Jurkat, Clone E6-1 (cell line): ENCODE data around the gene CHCHD3.

ENCODE experiments used
- DNase-seq: peaks from one replicate; pipeline ENCODE4 v3.0.0-alpha.2; 2011; ENCODE audit warnings: low read depth, low spot score
- H3K4me3 ChIP-seq: 2 replicates; pipeline ENCODE4 v1.5.1; 2011; ENCODE audit warnings: mild to moderate bottlenecking, low read length, control low read depth, moderate library complexity

CHCHD3 gene

DNA sequence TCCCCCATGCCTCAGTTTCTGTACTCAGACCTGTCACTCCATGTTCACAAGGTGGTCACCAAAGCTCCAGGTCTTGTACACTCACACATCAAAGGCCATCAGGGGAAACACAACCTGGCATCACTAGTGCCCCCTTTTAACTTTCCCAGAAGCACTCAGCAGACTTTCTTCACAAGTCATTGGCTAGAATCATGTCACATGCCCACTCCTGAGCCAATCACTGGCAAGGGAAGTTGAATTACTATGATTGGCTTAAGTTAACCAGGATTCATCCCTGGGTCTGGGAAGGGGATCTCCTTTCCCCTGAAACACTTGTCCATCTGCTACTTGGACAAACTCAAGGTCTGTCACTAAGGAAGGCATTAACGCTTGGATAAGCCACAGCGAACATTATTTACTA is 311.8 kb downstream of the CHCHD3 start:
- no peak for DNase-seq
- H3K4me3 ChIP-seq, result no peak overlapping the region

DNA sequence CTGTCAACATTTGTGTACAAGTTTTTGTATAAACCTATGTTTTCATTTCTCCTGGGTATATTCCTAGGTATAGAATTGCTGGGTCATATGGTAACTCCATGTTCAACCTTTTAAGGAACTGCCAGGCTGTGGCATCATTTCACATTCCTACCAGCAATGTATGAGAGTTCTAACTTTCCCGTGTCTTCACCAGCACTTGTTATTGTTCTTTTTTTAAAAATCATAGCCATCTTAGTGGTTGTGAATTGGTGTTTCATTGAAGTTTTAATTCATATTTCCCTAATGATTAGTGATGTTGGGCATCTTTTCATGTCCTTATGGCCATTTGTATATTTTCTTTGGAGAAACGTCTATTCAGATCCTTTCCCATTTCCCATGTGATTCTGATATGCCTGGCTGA is 312.6 kb downstream of the CHCHD3 start:
- no peak for DNase-seq
- H3K4me3 ChIP-seq, result no peak overlapping the region

DNA sequence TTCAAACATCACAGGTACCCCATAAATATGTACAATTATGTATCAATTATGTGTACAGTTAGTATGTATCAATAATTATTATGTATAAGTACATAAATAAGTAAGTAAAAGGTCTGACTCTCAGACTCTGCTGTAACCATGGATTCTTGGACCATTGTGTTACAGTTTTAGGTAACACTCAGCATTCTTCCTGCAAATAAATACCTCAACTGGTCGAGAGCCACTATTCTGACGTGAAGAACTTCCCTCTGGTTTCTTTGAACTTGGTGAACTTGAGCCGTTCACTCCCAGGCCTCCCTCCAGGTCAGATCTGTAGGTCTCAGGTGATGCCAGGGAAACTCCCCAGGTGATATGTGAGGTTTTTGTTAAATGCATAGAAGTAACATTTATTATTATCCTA is 313.8 kb downstream of the CHCHD3 start:
- H3K4me3 ChIP-seq, result no peak overlapping the region
- no peak for DNase-seq

DNA sequence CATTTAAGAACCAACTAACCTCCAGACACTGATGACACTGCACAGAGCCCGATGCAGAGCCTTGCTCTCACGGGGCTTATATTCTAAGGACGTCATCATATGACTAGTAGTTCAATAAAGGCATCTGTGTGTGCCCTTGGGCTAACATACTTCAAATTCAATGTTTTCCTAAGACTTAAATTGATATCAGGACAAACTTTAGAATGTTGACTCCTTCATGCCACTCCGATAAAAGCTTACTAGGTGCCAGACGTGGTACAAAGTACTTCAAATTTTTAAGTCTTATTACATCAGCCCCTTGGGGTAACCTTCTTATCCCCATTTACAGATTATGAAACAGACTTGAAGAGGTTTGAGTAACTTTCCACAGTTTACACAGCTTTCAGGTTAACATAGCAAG is 314.5 kb downstream of the CHCHD3 start:
- H3K4me3 ChIP-seq, result no peak overlapping the region
- no peak for DNase-seq

DNA sequence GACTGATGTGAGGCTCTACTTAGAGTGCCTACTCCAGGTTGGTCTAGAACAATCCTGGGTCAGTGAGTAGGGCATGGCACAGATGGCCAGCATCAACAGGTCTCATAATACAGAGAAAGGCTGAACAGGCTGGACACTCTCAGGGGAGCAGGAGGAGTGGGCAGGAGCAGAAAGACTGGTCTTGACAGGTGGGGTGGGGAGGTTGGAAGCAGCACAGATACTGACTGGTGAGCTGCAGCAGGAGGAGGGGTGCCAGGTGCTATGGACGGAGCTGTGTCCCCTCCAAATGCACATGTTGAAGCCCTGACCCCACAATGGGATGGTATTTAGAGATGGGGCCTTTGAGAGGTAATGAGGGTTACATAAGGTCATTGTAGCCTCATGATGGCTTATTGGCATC is 315.2 kb downstream of the CHCHD3 start:
- no peak overlapping the region for H3K4me3 ChIP-seq
- no peak for DNase-seq

DNA sequence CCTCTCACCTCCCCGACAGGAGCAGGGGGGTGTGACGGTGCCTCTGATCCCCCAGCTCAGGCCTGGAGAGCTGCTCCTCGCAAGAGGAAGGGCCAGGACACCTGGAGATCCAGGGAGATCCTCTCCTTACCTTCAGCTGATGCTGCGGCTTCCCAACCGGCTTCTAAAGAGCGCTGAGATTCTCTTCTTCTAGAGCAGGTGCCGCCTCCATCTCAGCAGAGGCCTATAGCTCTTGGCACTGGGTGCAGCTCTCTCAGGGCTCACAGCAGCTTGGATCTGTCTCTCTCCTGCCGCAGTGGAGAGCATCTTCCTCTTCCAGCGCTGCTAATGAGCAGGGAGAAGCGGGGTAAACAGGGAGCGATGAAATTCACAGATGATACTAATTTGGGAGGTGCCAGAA is 316.0 kb downstream of the CHCHD3 start:
- no peak for DNase-seq
- H3K4me3 ChIP-seq, result no peak overlapping the region

DNA sequence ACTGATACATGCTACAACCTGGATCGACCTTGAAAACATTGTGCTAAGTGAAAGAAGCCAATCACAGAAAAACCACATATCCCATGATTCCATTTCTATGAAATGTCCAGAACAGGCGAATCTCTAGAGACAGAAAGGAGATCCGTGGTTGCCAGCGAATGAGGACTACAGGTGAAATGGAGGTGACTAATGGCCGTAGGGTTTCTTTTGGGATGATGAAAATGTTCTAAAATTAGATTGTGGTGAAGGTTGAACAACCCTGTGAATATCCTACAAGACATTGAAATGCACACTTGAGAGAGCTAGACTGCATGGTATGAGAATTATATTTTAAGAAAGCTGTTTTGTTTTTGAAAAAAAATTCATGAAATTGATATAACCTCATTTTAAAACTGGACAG is 317.1 kb downstream of the CHCHD3 start:
- no peak for DNase-seq
- no peak overlapping the region for H3K4me3 ChIP-seq

DNA sequence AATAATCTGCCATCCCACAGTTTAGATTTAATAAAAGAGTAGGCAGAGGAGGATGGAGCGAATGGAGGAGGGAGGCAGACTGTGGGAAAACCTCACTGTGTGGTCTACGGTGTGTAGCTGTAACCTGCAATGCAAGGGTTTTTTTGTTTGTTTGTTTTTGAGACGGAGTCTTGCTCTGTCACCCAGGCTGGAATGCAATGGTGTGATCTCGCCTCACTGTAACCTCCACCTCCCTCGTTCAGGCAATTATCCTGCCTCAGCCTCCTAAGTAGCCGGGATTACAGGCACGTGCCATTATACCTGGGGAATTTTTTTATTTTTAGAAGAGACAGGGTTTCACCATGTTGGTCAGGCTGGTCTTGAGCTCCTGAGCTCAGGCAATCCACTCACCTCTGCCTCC is 321.0 kb downstream of the CHCHD3 start:
- DNase-seq, result no peak

DNA sequence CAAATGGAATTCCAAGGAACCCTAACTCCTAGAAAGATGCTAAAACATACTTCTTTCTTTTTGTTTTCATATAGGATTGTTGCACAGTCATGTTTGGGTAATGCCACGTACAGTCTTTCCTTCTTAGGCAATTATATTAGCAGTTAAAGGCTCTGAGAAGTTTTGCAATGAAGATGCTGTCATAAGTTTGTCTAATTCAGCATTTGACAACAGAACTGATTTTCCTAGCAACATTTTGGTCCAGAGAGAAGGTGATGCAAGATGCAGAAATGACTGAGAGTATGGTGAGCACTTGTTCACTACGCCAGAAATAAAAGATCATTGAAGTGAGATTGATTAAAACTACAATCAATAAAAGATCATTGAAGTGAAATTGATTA is 321.7 kb downstream of the CHCHD3 start:
- DNase-seq, result no peak
- no peak overlapping the region for H3K4me3 ChIP-seq

More for the DNA sequence above, 321.0 kb downstream of the CHCHD3 start:
- no peak overlapping the region for H3K4me3 ChIP-seq

DNA sequence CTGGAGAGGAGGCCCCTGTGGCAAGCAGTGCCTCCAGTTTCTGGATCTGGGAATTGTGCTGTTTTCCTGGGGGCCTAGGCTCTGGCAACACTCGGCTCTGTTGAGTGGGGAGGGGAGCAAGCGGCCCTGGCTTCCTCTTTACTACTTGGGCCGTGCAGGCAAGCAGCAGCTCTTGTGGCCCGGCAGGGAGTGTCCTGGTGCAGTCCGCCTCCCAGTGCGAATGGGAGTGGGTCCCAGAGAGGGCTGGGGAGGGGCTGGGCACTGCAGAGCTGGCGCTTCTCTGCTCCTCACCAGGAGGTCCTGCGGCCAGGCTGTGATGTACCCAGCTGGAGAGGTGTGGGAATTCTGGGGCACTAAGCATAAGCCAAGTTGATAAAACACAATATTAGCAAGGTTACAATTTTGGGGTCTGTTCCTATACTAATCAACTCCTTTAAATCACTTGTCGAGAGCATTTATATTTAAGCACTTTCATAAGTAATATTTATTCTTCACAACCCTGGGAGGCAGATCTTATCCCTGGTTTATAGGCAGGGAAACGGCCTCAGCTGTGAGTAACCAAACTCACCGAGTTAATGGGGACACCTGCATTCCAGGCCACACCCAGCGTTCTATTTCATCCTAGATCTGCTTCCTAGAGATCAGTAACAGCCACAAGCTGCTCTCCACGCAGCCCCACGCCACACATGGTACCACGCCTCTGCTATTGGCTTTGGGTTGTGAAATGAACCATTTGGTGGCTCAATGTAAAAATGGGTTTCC is 322.2 kb downstream of the CHCHD3 start:
- no peak for DNase-seq
- H3K4me3 ChIP-seq, result no peak overlapping the region

DNA sequence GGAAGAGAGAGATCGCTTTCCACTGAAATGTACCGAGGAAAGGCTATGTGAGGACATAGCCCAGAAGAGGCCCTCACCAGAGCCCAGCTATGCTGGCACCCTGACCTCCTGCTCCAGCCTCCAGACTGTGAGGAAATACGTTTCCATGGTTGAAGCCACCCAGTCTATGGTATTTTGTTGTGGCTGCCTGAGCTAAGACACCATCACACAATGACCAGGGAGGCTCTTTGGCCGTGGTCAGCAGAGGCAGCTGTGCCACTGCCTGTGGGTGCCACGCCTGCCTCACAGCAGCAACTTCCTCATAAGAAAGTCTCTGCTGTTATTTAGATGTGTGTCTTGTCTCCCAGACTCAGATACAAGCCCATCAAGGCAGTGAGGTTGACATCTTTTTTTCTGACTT is 322.9 kb downstream of the CHCHD3 start:
- H3K4me3 ChIP-seq, result no peak overlapping the region
- DNase-seq, result no peak

DNA sequence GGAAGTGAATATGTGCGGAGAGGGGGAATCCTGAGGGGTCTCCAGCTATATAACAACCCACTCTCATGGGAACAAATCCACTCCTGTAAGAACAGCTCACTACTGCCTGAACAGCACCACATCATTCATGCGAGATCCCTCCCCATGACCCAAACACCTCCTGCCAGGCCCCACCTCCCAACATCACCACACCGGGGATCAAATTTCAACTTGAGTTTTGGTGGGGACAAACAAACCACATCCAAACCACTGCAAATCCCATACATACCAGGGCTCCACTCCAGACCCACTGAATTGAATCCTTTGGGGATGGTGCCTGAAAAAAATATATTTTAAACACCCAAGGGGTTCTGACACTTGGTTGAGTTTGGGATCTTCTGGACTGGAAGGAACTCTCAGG is 324.1 kb downstream of the CHCHD3 start:
- no peak for DNase-seq
- no peak overlapping the region for H3K4me3 ChIP-seq

DNA sequence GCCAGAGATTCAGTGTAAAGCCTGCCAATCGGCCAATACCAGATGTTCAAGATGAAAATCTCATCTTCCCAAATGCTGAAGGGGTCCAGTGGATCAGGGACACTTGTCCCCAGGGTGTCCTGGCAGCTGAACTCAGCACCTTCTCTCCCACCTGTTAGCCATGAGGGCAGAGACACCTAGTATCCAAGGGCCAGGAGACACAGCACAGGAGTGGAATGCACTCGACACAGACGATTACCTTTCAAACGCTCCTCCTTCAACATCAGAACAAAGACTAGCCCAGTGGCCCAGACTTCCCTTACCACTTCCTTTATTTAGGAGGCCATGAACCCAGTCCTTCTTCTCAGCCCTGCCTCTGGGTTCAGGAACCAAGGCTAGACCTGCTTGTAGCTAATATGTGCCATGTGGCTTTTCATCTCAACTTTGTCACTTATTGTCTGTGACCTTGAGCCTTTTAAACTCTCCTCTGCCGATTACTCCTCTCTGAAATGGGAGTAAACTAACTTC is 325.4 kb downstream of the CHCHD3 start:
- DNase-seq, result no peak
- no peak overlapping the region for H3K4me3 ChIP-seq

DNA sequence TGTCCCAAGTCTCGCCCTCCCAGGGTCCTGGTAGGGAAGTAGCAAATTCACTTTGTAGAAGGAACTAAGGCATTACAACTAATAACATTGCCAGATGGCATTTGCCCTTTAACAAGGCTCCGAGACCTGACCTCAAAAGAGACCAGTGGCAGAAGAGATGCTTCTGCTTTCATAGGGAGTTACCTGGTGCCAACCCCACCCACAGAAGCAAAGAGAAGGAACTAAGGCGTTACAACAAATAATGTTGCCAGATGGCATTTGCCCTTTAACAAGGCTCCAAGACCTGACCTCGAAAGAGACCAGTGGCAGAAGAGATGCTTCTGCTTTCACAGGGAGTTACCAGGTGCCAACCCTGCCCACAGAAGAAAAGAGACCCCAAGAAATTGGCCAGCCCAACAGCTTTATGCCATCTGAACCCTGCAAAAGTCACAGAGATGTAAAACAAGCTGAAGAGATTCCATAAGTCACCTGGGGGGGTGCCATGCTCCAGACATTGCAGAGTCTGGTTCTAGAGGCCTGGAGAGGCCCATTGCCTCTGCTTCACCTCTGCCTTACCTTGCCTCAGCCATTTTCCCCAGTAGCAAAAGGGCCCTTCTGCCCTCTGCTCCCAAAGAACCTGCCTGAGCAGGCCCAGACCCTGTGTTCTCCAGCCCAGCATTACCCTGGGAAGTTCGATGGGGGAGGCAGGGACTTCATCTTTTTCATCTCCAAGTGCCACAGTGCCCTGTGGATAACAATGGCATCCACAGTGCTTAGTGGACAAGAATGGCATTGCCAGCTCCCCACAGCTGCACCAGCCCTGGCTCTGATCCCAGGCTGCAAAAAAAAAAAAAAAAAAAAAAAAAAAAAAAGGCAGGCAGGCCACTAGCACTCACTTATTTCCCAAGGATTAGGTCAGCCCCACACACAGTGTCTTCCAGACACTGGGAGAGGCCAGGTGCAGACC is 326.1 kb downstream of the CHCHD3 start:
- no peak for DNase-seq
- no peak overlapping the region for H3K4me3 ChIP-seq

DNA sequence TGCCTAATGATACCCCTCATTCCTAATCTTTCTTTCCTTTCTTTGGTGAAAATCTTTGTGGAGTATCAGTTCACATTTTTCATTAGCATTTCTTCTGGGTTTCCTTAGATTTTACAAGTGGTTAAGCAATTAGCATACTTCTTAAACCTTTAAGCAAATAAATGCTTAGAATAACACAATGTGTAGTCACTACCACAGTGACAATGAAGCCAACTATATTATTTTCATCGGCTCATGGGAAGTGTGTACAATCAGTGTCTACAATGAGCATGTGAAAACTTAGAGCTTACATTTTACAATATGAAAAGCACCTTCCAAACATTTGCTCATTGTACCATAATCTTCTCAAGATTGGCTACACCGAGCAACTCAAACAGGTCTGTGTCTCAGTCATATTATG is 329.5 kb downstream of the CHCHD3 start:
- no peak for DNase-seq
- H3K4me3 ChIP-seq, result no peak overlapping the region

DNA sequence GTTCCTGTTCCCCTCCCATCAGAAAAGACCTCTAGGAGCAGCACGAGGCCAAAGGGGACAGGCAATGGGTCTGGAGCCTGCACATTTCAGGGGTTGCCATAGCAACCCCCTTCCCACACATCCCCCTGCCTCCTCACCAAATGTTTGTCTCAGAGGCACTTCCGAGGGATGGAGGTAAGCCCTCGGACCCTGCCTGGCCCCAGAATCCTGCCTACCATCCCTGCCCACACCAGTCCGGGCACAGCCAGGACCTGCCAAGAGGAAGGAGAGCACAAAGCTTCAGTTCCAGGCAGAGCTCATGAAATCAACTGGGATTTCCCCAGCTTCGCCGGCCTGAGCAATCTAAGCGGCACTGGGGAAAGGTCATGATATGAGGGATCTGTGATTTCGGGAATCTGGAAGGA is 330.6 kb downstream of the CHCHD3 start:
- H3K4me3 ChIP-seq, result no peak overlapping the region
- no peak for DNase-seq

DNA sequence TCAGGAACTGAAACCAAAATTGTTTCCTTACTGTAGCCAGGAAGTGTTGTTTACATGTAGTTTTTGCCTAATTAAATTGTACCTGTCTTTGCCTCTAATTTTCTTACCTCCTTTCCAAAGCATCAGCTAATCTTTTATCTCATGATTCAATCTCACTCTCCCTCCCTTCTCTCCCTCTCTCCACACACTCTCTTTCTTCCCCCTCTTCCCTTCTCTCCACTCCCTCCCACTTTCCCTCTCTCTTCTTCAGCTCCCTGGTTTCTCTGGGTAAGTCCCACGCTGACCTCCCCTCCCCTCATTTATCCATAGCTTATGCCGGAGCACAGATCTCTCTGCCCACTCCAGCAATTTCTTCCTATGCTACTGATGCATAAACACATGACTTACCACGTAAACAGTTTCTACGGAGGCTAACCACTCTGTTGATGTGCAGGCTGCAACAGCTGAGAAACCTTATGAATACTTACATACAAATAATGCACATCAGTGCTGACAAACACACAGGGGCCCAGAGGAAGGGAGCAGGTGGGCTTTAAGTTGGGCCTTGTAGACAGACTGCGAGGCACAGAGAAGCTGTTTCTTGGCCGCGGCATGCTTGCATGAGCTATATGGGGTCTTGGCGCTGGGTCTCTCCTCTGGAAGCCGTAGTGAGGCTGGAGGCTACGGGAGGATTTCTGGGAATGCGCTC is 331.2 kb downstream of the CHCHD3 start:
- H3K4me3 ChIP-seq, result no peak overlapping the region
- DNase-seq, result no peak

DNA sequence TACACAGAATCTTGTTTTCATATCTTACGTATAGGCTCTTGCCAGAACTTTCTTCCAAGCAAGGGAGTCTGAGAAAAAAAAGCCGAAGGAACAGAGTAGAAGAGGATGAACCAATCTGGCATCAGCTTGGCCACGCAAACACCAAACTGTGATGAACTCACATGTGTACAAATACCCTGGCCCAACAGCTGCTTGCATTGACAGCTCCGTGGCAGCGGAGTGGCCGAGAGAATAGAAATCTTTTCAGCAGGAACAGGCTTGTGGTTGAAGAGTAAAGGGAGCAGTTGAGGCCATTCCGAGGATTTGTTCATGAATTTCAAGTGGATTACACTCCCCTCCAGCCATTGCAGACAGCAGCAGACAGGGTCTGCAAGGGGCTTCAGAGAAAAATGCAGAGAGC is 331.8 kb downstream of the CHCHD3 start:
- no peak overlapping the region for H3K4me3 ChIP-seq
- no peak for DNase-seq

DNA sequence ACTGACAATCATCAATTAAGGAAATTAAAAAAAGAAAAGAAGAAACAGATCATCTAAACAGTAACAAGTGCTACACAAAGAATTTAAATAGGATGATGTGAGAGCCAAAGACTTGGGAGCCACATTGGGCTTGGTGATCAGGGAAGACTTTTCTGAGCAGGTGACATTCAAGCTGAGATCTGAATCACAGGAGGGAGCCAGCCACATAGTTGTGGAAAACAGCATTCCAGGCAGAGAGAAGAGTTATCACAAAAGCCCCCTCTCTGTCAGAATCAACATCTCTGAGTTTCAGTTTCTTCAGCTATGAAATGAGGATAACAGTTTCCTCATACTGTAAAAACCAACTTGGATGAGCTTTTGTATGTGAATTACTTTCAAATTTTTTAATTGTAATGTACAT is 336.4 kb downstream of the CHCHD3 start:
- no peak overlapping the region for H3K4me3 ChIP-seq
- DNase-seq, result no peak

DNA sequence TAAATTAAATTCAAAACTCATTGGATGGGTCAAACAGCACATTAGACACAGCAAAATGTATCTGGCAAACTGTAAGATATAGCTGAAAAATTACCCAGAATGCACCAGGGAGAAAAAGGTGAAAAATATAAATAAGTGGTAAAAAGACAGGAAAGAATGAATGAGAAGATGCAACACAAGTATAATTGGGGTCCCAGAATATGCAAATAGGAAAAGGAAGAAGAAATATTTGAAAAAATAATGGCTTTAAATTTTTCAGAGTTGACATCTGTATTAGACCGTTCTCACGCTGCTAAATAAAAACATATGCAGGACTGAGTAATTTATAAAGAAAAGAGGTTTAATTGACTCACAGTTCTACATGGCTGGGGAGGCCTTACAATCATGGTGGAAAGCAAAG is 337.9 kb downstream of the CHCHD3 start:
- no peak for DNase-seq

More for the DNA sequence above, 337.9 kb downstream of the CHCHD3 start:
- H3K4me3 ChIP-seq, result no peak overlapping the region
